VCaP (cell line): ENCODE data around the gene CSRNP3.

Source experiments
- H3K27ac ChIP-seq: fragments of 450-650 bp; 2 replicates; pipeline ENCODE4 v1.5.1; 2017
- CTCF ChIP-seq: fragments of 450-650 bp; conservative IDR thresholded peaks from 2 replicates; pipeline ENCODE4 v1.5.1; 2017; ENCODE audit warnings: mild to moderate bottlenecking, moderate library complexity

Gene CSRNP3

GRCh38 chr2:165494573-165494972 is 25.1 kb downstream of the CSRNP3 start:
- TF ChIP-seq CTCF, result no peak
- no peak overlapping the region for H3K27ac ChIP-seq

GRCh38 chr2:165497659-165498317 is 28.3 kb downstream of the CSRNP3 start:
- no peak for TF ChIP-seq CTCF
- H3K27ac ChIP-seq, result no peak overlapping the region

- no peak for TF ChIP-seq CTCF
- H3K27ac ChIP-seq, result no peak overlapping the region
These were observed 29.6 kb downstream of the CSRNP3 start for GRCh38 chr2:165499131-165499530.

- no peak overlapping the region for H3K27ac ChIP-seq
- TF ChIP-seq CTCF, result no peak
These were observed 30.5 kb downstream of the CSRNP3 start for GRCh38 chr2:165500001-165500400.

- no peak for TF ChIP-seq CTCF
- H3K27ac ChIP-seq, result no peak overlapping the region
These were observed 31.3 kb downstream of the CSRNP3 start for GRCh38 chr2:165500816-165501215.

GRCh38 chr2:165505514-165505913 is 36.0 kb downstream of the CSRNP3 start:
- TF ChIP-seq CTCF, result no peak

GRCh38 chr2:165508927-165509326 is 39.4 kb downstream of the CSRNP3 start:
- TF ChIP-seq CTCF, result no peak
- H3K27ac ChIP-seq, result no peak overlapping the region

More at GRCh38 chr2:165505514-165505913, 36.0 kb downstream of the CSRNP3 start:
- no peak overlapping the region for H3K27ac ChIP-seq
